Astrocyte (in vitro differentiated cells and primary cell): Measurements from ENCODE around the gene QRFP.

ENCODE experiments used
- CTCF ChIP-seq: IDR thresholded peaks from 2 replicates; pipeline ENCODE4 v1.5.1; 2011; ENCODE audit warnings: low read depth, mild to moderate bottlenecking, inconsistent platforms, low read length, moderate library complexity; ENCODE audit not compliant: insufficient read depth
- EZH2 ChIP-seq: IDR thresholded peaks from 2 replicates; pipeline ENCODE4 v1.6.1; 2012; ENCODE audit warnings: mild to moderate bottlenecking, low read length, inconsistent platforms; ENCODE audit not compliant: insufficient read depth

- no peak for TF ChIP-seq CTCF
- TF ChIP-seq EZH2 = no peak
These were observed 47.3 kb downstream of the QRFP start for GRCh38 chr9:130849356-130849755.
